PC-9 (cell line): ENCODE data around the gene SP1. TPM values are rescaled to one million over a fixed set of nuclear protein-coding genes. Genes with fewer than 3 reads are reported as not detected.

Source experiments
- BruUV-seq: library from RNA; stranded (reverse); fragments of 400-500 nt; replicated peaks from 2 replicates; lab custom pipeline; 2021; lab: Mats Ljungman, UMichigan
- CTCF ChIA-PET: fragments of 300-600 bp; sonication (Branson Sonifier 250); formaldehyde crosslinking; loops from one replicate; lab custom pipeline; 2022; ENCODE audit warnings: antibody characterized with exemption; lab: Charles Lee
- POLR2A ChIA-PET: fragments of 300-600 bp; sonication (Branson Sonifier 250); formaldehyde crosslinking; loops from one replicate; lab custom pipeline; 2022; ENCODE audit warnings: antibody characterized with exemption; ENCODE audit not compliant: unreplicated experiment; lab: Charles Lee
- DNase-seq, 2 experiments: peaks; one replicate each; pipeline versions ENCODE4 v3.0.0 to v3.0.0-alpha.2; 2015 to 2022; ENCODE audit warnings: mixed read lengths in 1 of 2
- H2AFZ ChIP-seq: fragments of 200-600 bp; sonication (generic); 2 replicates; pipeline ENCODE4 v1.8.1; 2017; ENCODE audit warnings: antibody characterized with exemption
- H3F3A ChIP-seq: fragments of 200-600 bp; sonication (generic); 2 replicates; pipeline ENCODE4 v1.8.1; 2017; ENCODE audit warnings: antibody characterized with exemption, mild to moderate bottlenecking, low read depth; ENCODE audit not compliant: insufficient read depth
- H3K27ac ChIP-seq: fragments of 200-600 bp; sonication (generic); 2 replicates; pipeline ENCODE4 v1.6.1; 2016; ENCODE audit warnings: mixed run types
- H3K27me3 ChIP-seq: fragments of 200-600 bp; sonication (generic); 2 replicates; pipeline ENCODE4 v1.6.1; 2016; ENCODE audit warnings: low read depth, mixed run types; ENCODE audit not compliant: insufficient read depth
- H3K36me3 ChIP-seq: fragments of 200-600 bp; sonication (generic); 2 replicates; pipeline ENCODE4 v1.6.1; 2016; ENCODE audit warnings: low read depth, mixed run types
- H3K4me1 ChIP-seq: fragments of 200-600 bp; sonication (generic); replicated peaks from 2 replicates; pipeline ENCODE4 v1.6.1; 2016; ENCODE audit warnings: mixed run types; ENCODE audit not compliant: insufficient read depth
- H3K4me2 ChIP-seq: fragments of 200-600 bp; sonication (generic); 2 replicates; pipeline ENCODE4 v1.6.1; 2017; ENCODE audit warnings: mixed run types
- H3K4me3 ChIP-seq: fragments of 200-600 bp; sonication (generic); 2 replicates; pipeline ENCODE4 v1.6.1; 2016; ENCODE audit warnings: mixed run types
- H3K79me2 ChIP-seq: fragments of 200-600 bp; sonication (generic); 2 replicates; pipeline ENCODE4 v1.6.1; 2017; ENCODE audit warnings: low read depth, mixed run types
- H3K9me2 ChIP-seq: fragments of 200-600 bp; sonication (generic); 2 replicates; pipeline ENCODE4 v1.8.1; 2017; ENCODE audit warnings: mild to moderate bottlenecking; ENCODE audit not compliant: insufficient read depth
- H3K9me3 ChIP-seq: fragments of 200-600 bp; sonication (generic); 2 replicates; pipeline ENCODE4 v1.8.1; 2016; ENCODE audit warnings: low read depth; ENCODE audit not compliant: insufficient read depth
- H4K20me1 ChIP-seq: fragments of 200-600 bp; sonication (generic); 2 replicates; pipeline ENCODE4 v1.8.1; 2017; ENCODE audit not compliant: insufficient read depth
- EZH2 ChIP-seq: fragments of 200-600 bp; sonication (generic); IDR thresholded peaks from 2 replicates; pipeline ENCODE4 v1.8.0; 2017; ENCODE audit warnings: antibody characterized with exemption, low read depth
- intact Hi-C: fragments of 100-400 bp; cut with micrococcal nuclease; formaldehyde crosslinking; loops from one replicate; pipeline ENCODE4 v1.10.0; 2022; ENCODE audit not compliant: unreplicated experiment
- total RNA-seq: library from RNA; stranded (reverse); gene quantifications from 2 replicates; pipeline ENCODE4 v1.2.3, GENCODE V29; 2021
- TF ChIP-seq, protein P1 (sequence below): fragments of 200-600 bp; sonication (generic); conservative IDR thresholded peaks from 2 replicates; pipeline ENCODE4 v1.6.1; 2017; ENCODE audit warnings: mixed run types, antibody characterized with exemption, mild to moderate bottlenecking, moderate library complexity

SP1 gene
- total RNA-seq, 1 experiment from 2014 or later = 118 TPM

- H3K4me2 ChIP-seq = no peak overlapping the region
- no peaks in the 10 kb centered on the region for H3K36me3 ChIP-seq
- no peaks in the 10 kb centered on the region for H3K9me2 ChIP-seq
- no peak for TF ChIP-seq EZH2
- TF ChIP-seq, protein P1, sequence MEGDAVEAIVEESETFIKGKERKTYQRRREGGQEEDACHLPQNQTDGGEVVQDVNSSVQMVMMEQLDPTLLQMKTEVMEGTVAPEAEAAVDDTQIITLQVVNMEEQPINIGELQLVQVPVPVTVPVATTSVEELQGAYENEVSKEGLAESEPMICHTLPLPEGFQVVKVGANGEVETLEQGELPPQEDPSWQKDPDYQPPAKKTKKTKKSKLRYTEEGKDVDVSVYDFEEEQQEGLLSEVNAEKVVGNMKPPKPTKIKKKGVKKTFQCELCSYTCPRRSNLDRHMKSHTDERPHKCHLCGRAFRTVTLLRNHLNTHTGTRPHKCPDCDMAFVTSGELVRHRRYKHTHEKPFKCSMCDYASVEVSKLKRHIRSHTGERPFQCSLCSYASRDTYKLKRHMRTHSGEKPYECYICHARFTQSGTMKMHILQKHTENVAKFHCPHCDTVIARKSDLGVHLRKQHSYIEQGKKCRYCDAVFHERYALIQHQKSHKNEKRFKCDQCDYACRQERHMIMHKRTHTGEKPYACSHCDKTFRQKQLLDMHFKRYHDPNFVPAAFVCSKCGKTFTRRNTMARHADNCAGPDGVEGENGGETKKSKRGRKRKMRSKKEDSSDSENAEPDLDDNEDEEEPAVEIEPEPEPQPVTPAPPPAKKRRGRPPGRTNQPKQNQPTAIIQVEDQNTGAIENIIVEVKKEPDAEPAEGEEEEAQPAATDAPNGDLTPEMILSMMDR = no peak
- POLR2A ChIA-PET = no interaction called here
- no peak overlapping the region for H3K27ac ChIP-seq
- no peaks in the 10 kb centered on the region for H3F3A ChIP-seq
- H2AFZ ChIP-seq = no peak overlapping the region
- CTCF ChIA-PET = no interaction called here
- H3K9me3 ChIP-seq = no peaks in the 10 kb centered on the region
- no peak for DNase-seq
- H3K27me3 ChIP-seq = peaks cover 49% of the 10 kb centered on the region
- H3K4me3 ChIP-seq = no peak overlapping the region
- H3K79me2 ChIP-seq = no peaks in the 10 kb centered on the region
- no peaks in the 10 kb centered on the region for H4K20me1 ChIP-seq
- intact Hi-C loops = no loop called here
- H3K4me1 ChIP-seq = no peaks in the 10 kb centered on the region
- no TSS peak for BruUV-seq
These were observed 41.1 kb upstream of the SP1 start for GRCh38 chr12:53338916-53339315.

- Histone ChIP-seq H2AFZ (no peak overlapping the region), H3K27me3 (peaks cover 56% of the 10 kb centered on the region), H3K4me1 (no peaks in the 10 kb centered on the region), H3K9me2 (no peaks in the 10 kb centered on the region), H3K4me3 (no peak overlapping the region), H3F3A (no peaks in the 10 kb centered on the region; the same call in 1 of the 2 replicates), H3K79me2 (no peaks in the 10 kb centered on the region), H3K27ac (no peak overlapping the region), H3K9me3 (no peaks in the 10 kb centered on the region), H3K4me2 (no peak overlapping the region), H4K20me1 (no peaks in the 10 kb centered on the region), H3K36me3 (no peaks in the 10 kb centered on the region)
- BruUV-seq = no TSS peak
- POLR2A ChIA-PET = no interaction called here
- TF ChIP-seq, protein P1 = no peak
- no peak for TF ChIP-seq EZH2
- CTCF ChIA-PET = no interaction called here
- no peak for DNase-seq
- intact Hi-C loops = no loop called here
These were observed 39.6 kb upstream of the SP1 start for GRCh38 chr12:53340398-53340797.

- DNase-seq = no peak
- BruUV-seq = no TSS peak
These were observed 36.5 kb upstream of the SP1 start for GRCh38 chr12:53343449-53343848.

More at GRCh38 chr12:53343449-53343848, 36.5 kb upstream of the SP1 start:
- peaks cover 10% of the 10 kb centered on the region for H3F3A ChIP-seq
- intact Hi-C loops = no loop called here
- no peak overlapping the region for H2AFZ ChIP-seq
- ChIA-PET CTCF (interaction anchor here (0.6 kb wide), 1 partner anchor 19 kb away, joined by 3 read pairs; no protein-coding TSS in a partner anchor), POLR2A (no interaction called here)
- no peaks in the 10 kb centered on the region for H4K20me1 ChIP-seq
- no peaks in the 10 kb centered on the region for H3K9me2 ChIP-seq
- H3K4me2 ChIP-seq = no peak overlapping the region
- no peak overlapping the region for H3K27ac ChIP-seq
- no peaks in the 10 kb centered on the region for H3K36me3 ChIP-seq
- H3K4me3 ChIP-seq = no peak overlapping the region
- no peaks in the 10 kb centered on the region for H3K79me2 ChIP-seq
- H3K4me1 ChIP-seq = no peaks in the 10 kb centered on the region
- H3K9me3 ChIP-seq = no peaks in the 10 kb centered on the region
- peaks cover 33% of the 10 kb centered on the region for H3K27me3 ChIP-seq
- TF ChIP-seq, protein P1 = no peak
- no peak for TF ChIP-seq EZH2
